ENCODE results near the gene ZNF117.
"Not testable (repeated sequence)": the region's sequence is repeated elsewhere in the genome, so short reads cannot be mapped to it uniquely, and the experiment has no call there.

ZNF117 gene

GRCh38 chr7:64990936-64991335 lies at the start of gene ZNF117:
Gene ZNF117 (minus strand): TSS chr7:64991036.
- DNase-seq: no peak

GRCh38 chr7:65038767-65039166 lies 47.9 kb upstream of the ZNF117 start:
- DNase-seq: peak; percentile 16

- DNase-seq: peak; percentile 97
Measured at GRCh38 chr7:65037740-65038688, 47.2 kb upstream of the ZNF117 start.

- peak; percentile 80 for DNase-seq
Measured at GRCh38 chr7:65036526-65036925, 45.7 kb upstream of the ZNF117 start.

GRCh38 chr7:65035469-65035868 lies 44.6 kb upstream of the ZNF117 start:
- not testable (repeated sequence) for DNase-seq

DNA sequence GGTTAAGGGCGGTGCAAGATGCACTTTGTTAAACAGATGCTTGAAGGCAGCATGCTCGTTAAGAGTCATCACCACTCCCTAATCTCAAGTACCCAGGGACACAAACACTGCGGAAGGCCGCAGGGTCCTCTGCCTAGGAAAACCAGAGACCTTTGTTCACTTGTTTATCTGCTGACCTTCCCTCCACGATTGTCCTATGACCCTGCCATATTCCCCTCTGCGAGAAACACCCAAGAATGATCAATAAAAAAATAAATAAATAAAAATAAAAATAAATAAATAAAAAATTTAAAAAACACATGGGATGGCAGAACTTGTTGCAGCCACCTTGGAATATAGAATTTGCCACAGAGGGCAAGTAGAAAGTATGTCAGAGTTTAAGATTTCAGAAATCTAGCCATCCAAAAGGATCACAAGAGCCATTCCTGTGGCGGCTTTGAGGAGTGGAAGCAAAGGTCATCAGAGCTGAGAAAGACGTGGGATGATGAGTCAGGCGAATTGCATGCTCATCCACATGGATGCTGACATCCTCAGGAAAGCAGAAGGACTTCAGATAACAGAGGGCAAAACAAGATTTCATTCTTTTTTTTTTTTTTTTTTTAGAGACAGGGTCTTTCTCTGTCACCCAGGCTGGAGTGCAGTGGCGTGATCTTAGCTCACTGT lies 43.4 kb upstream of the ZNF117 start:
- DNase-seq: peak; percentile 39

DNA sequence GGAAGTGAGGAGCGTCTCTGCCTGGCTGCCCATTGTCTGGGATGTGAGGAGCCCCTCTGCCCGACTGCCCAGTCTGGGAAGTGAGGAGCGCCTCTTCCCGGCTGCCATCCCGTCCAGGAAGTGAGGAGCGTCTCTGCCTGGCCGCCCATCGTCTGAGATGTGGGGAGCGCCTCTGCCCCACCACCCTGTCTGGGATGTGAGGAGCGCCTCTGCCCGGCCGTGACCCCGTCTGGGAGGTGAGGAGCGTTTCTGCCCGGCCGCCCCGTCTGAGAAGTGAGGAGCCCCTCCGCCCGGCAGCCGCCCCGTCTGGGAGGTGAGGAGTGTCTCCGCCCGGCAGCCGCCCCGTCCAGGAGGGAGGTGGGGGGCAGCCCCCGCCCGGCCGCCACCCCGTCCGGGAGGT lies 42.6 kb upstream of the ZNF117 start:
- DNase-seq: not testable (repeated sequence)

DNA sequence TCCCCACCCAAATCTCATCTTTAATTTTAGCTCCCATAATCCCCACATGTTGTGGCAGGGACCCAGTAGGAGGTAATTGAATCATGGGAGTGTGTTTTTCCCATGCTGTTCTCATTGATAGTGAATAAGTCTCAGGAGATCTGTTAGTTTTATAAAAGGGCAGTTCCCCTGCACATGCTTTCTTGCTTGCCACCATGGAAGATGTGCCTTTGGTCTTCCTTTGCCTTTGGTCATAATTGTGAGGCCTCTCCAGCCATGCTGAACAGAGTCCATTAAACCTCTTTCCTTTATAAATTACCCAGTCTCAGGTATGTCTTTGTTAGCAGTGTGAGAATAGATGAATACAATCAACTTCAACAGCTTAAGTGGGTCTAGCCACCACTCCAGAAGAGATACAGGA lies 34.2 kb upstream of the ZNF117 start:
- not testable (repeated sequence) for DNase-seq

DNA sequence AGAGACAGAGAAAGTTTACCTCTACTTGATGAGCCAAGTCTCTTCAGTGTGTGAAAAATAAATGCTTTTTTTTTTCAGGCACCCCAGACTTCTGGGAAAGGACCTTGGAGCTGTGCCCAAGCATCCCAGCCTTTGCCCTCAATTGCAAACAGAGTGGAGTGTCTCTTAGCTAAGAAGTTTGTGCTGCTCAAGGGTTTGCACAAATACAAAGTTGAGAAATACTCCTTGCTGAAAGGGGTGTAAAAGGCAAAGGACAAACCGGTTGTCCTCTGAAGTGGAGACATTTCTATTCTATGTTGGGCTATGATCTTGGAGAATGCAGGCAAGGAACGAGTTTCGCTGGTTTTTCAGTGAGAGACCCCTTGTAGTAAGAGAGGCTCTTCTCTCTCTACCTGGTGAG lies 30.1 kb upstream of the ZNF117 start:
- not testable (repeated sequence) for DNase-seq

DNA sequence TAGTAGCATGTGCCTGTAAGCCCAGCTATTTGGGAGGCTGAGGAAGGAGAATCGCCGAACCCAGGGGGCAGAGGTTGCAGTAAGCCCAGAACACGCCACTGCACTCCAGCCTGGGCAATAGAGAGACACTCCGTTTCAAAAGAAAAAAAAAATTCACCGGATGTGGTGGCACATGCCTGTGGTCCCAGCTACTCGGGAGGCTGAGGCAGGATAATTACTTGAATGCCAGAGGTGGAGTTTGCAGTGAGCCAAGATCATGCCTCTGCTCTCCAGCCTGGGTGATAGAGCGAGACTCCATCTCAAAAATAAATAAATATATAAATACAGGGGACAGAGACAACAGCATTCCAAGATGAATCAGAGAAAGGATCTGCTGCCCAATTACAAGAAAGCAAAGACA lies 19.0 kb upstream of the ZNF117 start:
- DNase-seq: not testable (repeated sequence)

GRCh38 chr7:65009394-65009793 lies 18.6 kb upstream of the ZNF117 start:
- not testable (repeated sequence) for DNase-seq

- DNase-seq: peak; percentile 7
Measured at GRCh38 chr7:65007036-65007435, 16.2 kb upstream of the ZNF117 start.

GRCh38 chr7:65006094-65006992 lies 15.5 kb upstream of the ZNF117 start, which contains the start of gene ERV3-1:
Gene ERV3-1 (minus strand): TSS chr7:65006687. CDS start chr7:64993026, 13,661 bp downstream.
- peak; percentile 93 for DNase-seq

DNA sequence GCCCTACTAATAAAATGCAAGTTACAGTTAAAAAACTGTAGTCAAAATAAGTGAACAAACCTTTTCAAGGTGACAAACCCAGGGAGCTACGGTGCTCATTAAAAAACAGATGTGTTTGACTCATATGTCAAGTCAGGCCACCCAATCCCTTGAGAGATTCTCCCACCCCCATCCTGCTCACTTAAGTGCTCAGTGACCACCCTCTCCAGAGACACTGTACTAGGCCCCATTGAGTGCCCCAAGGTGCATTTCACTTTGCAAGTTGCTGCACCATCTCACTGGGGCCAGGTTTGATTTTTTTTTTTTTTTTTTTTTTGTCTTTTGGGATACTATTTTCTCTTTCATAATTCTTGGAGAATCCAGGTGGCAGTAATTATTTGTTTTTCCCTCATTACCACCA lies 13.7 kb upstream of the ZNF117 start:
- no peak for DNase-seq

DNA sequence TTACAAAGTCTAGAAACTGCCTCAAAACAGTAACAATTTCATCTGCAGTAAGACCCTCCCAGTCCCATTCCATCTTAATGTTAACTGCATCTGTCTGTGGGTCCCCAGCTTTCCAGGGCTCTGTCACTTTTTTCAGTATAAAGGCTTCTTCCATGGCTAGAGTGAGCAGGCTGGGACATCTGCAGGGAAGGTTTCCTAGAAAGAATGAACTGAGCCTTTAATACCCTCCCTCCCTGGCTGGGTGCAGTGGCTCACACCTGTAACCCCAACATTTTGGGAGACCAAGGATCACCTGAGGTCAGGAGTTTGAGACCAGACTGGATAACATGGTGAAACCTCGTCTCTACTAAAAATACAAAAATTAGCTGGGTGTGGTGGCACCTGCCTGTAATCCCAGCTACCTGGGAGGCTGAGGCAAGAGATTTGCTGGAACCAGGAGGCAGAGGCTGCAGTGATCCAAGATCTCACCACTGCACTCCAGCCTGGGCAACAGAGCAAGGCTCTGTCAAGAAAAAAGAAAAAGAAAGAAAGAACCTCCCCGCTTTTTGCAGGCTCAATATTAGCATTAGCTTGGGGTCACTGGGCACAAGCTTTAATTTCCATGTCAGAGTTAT lies 12.2 kb upstream of the ZNF117 start:
- no peak for DNase-seq

GRCh38 chr7:65001291-65001814 lies 10.5 kb upstream of the ZNF117 start:
- DNase-seq: no peak

- peak; percentile 65 for DNase-seq
Measured at GRCh38 chr7:64999165-65000004, 8.5 kb upstream of the ZNF117 start.

GRCh38 chr7:64998865-64999164 lies 8.0 kb upstream of the ZNF117 start:
- DNase-seq: no peak

GRCh38 chr7:64997927-64998391 lies 7.1 kb upstream of the ZNF117 start:
- no peak for DNase-seq

GRCh38 chr7:64997164-64997908 lies 6.5 kb upstream of the ZNF117 start:
- DNase-seq: no peak
